ENCODE results near the gene TAF10. TPM values are rescaled to one million over a fixed set of nuclear protein-coding genes. Genes with fewer than 3 reads are reported as not detected.
A peak's percentile ranks its signal among the peaks of the same experiment; 100 is the strongest.

Gene TAF10
- total RNA-seq, 1 experiment from 2014 or later = 387 TPM

DNA sequence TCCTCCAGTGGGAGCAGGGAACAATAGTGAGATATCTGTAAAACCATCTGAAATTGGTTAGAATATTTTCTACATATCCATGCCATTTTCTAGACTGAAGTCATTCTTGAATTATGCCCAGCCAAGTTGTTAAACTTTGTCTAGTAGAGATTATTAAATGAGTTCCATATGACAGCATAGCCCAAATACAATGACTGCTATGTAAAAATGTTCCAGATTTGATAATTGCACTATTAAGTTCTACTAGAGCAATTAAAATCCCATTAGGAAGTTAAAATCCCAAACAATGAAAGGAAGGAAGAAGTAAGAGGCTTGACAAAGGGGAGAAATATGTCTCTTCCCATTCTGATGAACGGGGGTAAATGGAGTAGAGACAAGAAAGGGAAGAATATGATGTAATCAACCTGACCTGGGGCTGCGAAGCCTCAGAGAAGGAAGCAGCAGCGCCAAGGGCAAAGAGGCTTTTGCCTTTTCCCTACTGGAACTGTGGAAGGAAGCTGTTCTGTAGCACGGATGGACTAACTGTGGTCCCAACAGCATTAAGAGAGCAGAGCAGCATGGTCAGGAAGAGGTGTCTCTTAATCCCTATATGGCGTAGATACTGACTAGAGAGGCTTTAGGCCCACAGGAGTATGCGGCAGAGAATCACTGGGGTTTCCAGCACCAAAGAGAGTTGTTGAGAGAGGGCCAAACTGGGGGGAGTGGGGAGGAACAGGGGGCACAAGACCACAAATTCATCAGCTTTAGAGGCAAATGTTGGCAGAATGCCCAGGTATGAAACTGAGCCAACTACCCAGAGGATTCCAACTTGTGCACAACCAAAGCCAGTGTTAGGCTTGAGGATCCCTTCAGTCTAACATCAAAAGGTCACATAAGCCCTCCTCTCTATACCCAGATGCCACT lies 35.3 kb downstream of the TAF10 start:
- 0 out of 2 replicates have a peak, but pooled peaks have one; percentile 44 for ATAC-seq
- Histone ChIP-seq H3K9me3 (ENCODE audit: control insufficient read depth, insufficient read depth, low read depth, low read length) (no peaks in the 10 kb centered on the region), H3K4me3 (ENCODE audit: low read depth in 2 of 2, low read length in 2 of 2) (no peak overlapping the region), H3K27me3 (ENCODE audit: control insufficient read depth, insufficient read depth, low read length) (no peaks in the 10 kb centered on the region), H3K27ac (ENCODE audit: low read length) (no peak overlapping the region), H3K36me3 (ENCODE audit: control insufficient read depth, insufficient read depth, low read length) (no peaks in the 10 kb centered on the region), H3K4me1 (ENCODE audit: control insufficient read depth, insufficient read depth, low read length) (no peaks in the 10 kb centered on the region)
- intact Hi-C loops (cut with micrococcal nuclease; ENCODE audit: unreplicated experiment) (no loop called here), in situ Hi-C loops (cut with HindIII; ENCODE audit: low pct_unique_long_range_greater_than_20kb, low sequenced_read_pairs) (no loop called here)
- ChIA-PET POLR2A (no interaction called here), CTCF (interaction anchor here (0.6 kb wide), 1 partner anchor 104 kb away, joined by 3 read pairs; no protein-coding TSS in a partner anchor)
- no peak for DNase-seq (ENCODE audit: low read depth, low spot score)
- TF ChIP-seq TCF7L2 (IDR thresholded peaks at IDR 0.05; ENCODE audit: low read depth, low read length) (no peak), POLR2AphosphoS5 (IDR thresholded peaks at IDR 0.05; ENCODE audit: low read depth, low read length) (no peak), REST (IDR thresholded peaks at IDR 0.05; ENCODE audit: insufficient read depth in 1 of 2, low read depth in 2 of 2, low read length in 1 of 2) (no peak), SIN3A (IDR thresholded peaks at IDR 0.05; ENCODE audit: borderline replicate concordance, insufficient read depth, low read depth, low read length) (no peak)
- TF ChIP-seq, protein P1, sequence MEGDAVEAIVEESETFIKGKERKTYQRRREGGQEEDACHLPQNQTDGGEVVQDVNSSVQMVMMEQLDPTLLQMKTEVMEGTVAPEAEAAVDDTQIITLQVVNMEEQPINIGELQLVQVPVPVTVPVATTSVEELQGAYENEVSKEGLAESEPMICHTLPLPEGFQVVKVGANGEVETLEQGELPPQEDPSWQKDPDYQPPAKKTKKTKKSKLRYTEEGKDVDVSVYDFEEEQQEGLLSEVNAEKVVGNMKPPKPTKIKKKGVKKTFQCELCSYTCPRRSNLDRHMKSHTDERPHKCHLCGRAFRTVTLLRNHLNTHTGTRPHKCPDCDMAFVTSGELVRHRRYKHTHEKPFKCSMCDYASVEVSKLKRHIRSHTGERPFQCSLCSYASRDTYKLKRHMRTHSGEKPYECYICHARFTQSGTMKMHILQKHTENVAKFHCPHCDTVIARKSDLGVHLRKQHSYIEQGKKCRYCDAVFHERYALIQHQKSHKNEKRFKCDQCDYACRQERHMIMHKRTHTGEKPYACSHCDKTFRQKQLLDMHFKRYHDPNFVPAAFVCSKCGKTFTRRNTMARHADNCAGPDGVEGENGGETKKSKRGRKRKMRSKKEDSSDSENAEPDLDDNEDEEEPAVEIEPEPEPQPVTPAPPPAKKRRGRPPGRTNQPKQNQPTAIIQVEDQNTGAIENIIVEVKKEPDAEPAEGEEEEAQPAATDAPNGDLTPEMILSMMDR (IDR thresholded peaks at IDR 0.05) = no peak
- no TSS peak for BruUV-seq (replicated peaks)

DNA sequence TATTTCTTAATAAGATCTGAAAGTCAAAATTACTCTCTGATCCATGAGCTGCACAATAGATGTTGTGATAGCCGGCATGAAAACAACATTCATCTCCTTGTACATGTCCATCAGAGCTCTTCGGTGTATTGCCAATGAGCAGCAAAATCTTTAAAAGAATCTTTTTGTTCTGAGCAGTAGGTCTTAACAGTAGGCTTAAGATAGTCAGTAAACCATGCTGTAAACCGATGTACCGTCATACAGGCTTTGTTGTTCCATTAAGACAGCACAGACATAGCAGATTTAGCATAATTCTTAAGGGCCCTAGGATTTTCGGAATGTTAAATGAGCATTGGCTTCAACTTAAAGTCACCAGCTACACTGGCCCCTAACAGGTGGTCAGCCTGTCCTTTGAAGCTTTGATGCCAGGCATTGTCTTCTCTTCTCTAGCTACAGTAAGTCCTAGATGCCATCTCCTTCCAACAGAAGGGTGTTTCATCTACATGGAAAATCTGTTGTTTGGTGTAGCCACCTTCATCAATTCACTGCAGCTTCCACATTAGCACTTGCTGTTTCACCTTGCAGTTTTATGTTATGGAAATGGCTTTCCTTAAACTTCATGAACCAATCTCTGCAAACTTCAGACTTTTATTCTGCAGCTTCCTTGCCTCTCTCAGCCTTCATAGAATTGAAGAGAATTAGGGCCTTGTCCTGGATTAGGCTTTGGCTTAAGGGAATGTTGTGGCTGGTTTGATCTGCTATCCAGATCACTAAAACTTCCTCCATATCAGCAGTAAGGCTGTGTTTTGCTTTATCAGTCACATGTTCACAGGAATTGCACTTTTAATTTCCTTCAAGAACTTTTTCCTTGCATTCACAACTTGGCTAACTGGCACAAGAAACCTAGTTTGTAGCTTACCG lies 37.0 kb downstream of the TAF10 start:
- in situ Hi-C loops (cut with HindIII; ENCODE audit: low pct_unique_long_range_greater_than_20kb, low sequenced_read_pairs) = no loop called here
- ATAC-seq = no peak
- ChIA-PET CTCF (no interaction called here), POLR2A (no interaction called here)
- no peaks in the 10 kb centered on the region for H3K36me3 ChIP-seq (ENCODE audit: control insufficient read depth, insufficient read depth, low read length)
- no peak overlapping the region for H3K4me3 ChIP-seq (ENCODE audit: low read depth in 2 of 2, low read length in 2 of 2)
- intact Hi-C loops (cut with micrococcal nuclease; ENCODE audit: unreplicated experiment) = no loop called here
- no peak for DNase-seq (ENCODE audit: low read depth, low spot score)
- no peak overlapping the region for H3K27ac ChIP-seq (ENCODE audit: low read length)
- no peaks in the 10 kb centered on the region for H3K4me1 ChIP-seq (ENCODE audit: control insufficient read depth, insufficient read depth, low read length)
- no peaks in the 10 kb centered on the region for H3K27me3 ChIP-seq (ENCODE audit: control insufficient read depth, insufficient read depth, low read length)
- TF ChIP-seq, protein P1 (IDR thresholded peaks at IDR 0.05) = no peak
- TF ChIP-seq REST (IDR thresholded peaks at IDR 0.05; ENCODE audit: insufficient read depth in 1 of 2, low read depth in 2 of 2, low read length in 1 of 2) = no peak
- no peak for TF ChIP-seq TCF7L2 (IDR thresholded peaks at IDR 0.05; ENCODE audit: low read depth, low read length)
- TF ChIP-seq SIN3A (IDR thresholded peaks at IDR 0.05; ENCODE audit: borderline replicate concordance, insufficient read depth, low read depth, low read length) = no peak
- no peak for TF ChIP-seq POLR2AphosphoS5 (IDR thresholded peaks at IDR 0.05; ENCODE audit: low read depth, low read length)
- no peaks in the 10 kb centered on the region for H3K9me3 ChIP-seq (ENCODE audit: control insufficient read depth, insufficient read depth, low read depth, low read length)
- BruUV-seq (replicated peaks) = no TSS peak
